ENCODE data around the gene GPR135.

Gene GPR135

GRCh38 chr14:59503256-59503655, 38.1 kb upstream of the GPR135 start:
- no peak for DNase-seq (ENCODE audit: extremely low read depth, low read depth)
- no peak for TF ChIP-seq CTCF (IDR thresholded peaks at IDR 0.05; ENCODE audit: low read depth, low read length)

GRCh38 chr14:59500732-59501131, 35.6 kb upstream of the GPR135 start:
- DNase-seq (ENCODE audit: extremely low read depth, low read depth), result no peak
- no peak for TF ChIP-seq CTCF (IDR thresholded peaks at IDR 0.05; ENCODE audit: low read depth, low read length)

- no peak for TF ChIP-seq CTCF (IDR thresholded peaks at IDR 0.05; ENCODE audit: low read depth, low read length)
- no peak for DNase-seq (ENCODE audit: extremely low read depth, low read depth)
These were observed 27.2 kb upstream of the GPR135 start for GRCh38 chr14:59492384-59492783.

GRCh38 chr14:59490756-59491155, 25.6 kb upstream of the GPR135 start:
- TF ChIP-seq CTCF (IDR thresholded peaks at IDR 0.05; ENCODE audit: low read depth, low read length), result no peak

GRCh38 chr14:59484639-59485175, 19.5 kb upstream of the GPR135 start:
- no peak for DNase-seq (ENCODE audit: extremely low read depth, low read depth)

More at GRCh38 chr14:59490756-59491155, 25.6 kb upstream of the GPR135 start:
- no peak for DNase-seq (ENCODE audit: extremely low read depth, low read depth)

GRCh38 chr14:59483819-59484638, 18.8 kb upstream of the GPR135 start, which contains the start of the genes JKAMP and L3HYPDH:
Gene JKAMP, plus strand, starts transcription at chr14:59484517. Its CDS starts 73 bp downstream, at chr14:59484590.
Gene L3HYPDH, minus strand, starts transcription at chr14:59484408. Its CDS starts 92 bp downstream, at chr14:59484316.
- DNase-seq (ENCODE audit: extremely low read depth, low read depth), result peak; percentile 85

More at GRCh38 chr14:59484639-59485175, 19.5 kb upstream of the GPR135 start:
- TF ChIP-seq CTCF (IDR thresholded peaks at IDR 0.05; ENCODE audit: low read depth, low read length), result no peak

More at GRCh38 chr14:59483819-59484638, 18.8 kb upstream of the GPR135 start, which contains the start of the genes JKAMP and L3HYPDH:
- peak; percentile 65 for TF ChIP-seq CTCF (IDR thresholded peaks at IDR 0.05; ENCODE audit: low read depth, low read length)

Measured in AG09319 (cell line).